ENCODE data around the gene RASAL1. TPM values are rescaled to one million over a fixed set of nuclear protein-coding genes. Genes with fewer than 3 reads are reported as not detected.

RASAL1 gene
- total RNA-seq, 2 experiments from 2014 or later, result 1.2 to 2.7 TPM

DNA sequence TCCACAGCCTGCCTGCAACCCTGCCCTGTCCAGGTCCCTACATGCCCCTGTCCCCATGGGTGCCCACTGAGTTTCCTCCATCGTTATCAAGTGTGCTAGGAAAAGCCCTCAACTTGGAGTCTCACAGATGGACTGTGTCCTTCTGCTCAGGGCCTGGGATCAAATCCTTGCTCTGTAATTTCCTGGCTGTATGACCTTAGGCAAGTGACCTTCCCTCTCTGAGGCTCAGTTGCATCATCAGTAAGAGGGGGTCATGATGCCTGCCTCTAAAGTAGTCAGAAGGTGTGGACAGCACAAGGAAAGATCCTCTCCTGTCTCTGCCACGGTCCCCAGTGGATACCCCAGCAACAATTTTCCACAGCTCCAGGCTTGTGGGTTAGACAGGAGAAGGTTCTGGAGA lies 22.2 kb downstream of the RASAL1 start:
- H3K27me3 ChIP-seq (ENCODE audit: control insufficient read depth in 1 of 2, insufficient read depth in 2 of 2, low read length in 2 of 2), result no peaks in the 10 kb centered on the region
- no peak for ATAC-seq (ENCODE audit: poor library complexity)
- H3K4me3 ChIP-seq (ENCODE audit: low read length), result no peak overlapping the region
- no peak overlapping the region for H3K27ac Mint-ChIP-seq
- H3K9me3 ChIP-seq (ENCODE audit: control insufficient read depth in 1 of 2, insufficient read depth in 1 of 2, low read length in 2 of 2), result no peaks in the 10 kb centered on the region
- H3K27ac ChIP-seq (ENCODE audit: low read depth in 1 of 2, low read length in 2 of 2), result no peak overlapping the region
- H3K4me3 Mint-ChIP-seq, result no peak overlapping the region
- H3K36me3 Mint-ChIP-seq (ENCODE audit: low read depth), result no peaks in the 10 kb centered on the region
- TF ChIP-seq, protein P1, sequence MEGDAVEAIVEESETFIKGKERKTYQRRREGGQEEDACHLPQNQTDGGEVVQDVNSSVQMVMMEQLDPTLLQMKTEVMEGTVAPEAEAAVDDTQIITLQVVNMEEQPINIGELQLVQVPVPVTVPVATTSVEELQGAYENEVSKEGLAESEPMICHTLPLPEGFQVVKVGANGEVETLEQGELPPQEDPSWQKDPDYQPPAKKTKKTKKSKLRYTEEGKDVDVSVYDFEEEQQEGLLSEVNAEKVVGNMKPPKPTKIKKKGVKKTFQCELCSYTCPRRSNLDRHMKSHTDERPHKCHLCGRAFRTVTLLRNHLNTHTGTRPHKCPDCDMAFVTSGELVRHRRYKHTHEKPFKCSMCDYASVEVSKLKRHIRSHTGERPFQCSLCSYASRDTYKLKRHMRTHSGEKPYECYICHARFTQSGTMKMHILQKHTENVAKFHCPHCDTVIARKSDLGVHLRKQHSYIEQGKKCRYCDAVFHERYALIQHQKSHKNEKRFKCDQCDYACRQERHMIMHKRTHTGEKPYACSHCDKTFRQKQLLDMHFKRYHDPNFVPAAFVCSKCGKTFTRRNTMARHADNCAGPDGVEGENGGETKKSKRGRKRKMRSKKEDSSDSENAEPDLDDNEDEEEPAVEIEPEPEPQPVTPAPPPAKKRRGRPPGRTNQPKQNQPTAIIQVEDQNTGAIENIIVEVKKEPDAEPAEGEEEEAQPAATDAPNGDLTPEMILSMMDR (IDR thresholded peaks at IDR 0.05), result no peak
- intact Hi-C loops (cut with DNase I, micrococcal nuclease), result no loop called here
- peaks cover 14% of the 10 kb centered on the region for H3K4me1 ChIP-seq (ENCODE audit: insufficient read depth, low read length)
- H3K9me3 Mint-ChIP-seq, result no peaks in the 10 kb centered on the region
- no peaks in the 10 kb centered on the region for H3K36me3 ChIP-seq (ENCODE audit: insufficient read depth, low read length)
- peaks cover 11% of the 10 kb centered on the region for H3K4me1 Mint-ChIP-seq (ENCODE audit: low read depth)
- no peak for DNase-seq
- ChIA-PET CTCF (no interaction called here), POLR2A (no interaction called here)
- H3K27me3 Mint-ChIP-seq, result no peaks in the 10 kb centered on the region

DNA sequence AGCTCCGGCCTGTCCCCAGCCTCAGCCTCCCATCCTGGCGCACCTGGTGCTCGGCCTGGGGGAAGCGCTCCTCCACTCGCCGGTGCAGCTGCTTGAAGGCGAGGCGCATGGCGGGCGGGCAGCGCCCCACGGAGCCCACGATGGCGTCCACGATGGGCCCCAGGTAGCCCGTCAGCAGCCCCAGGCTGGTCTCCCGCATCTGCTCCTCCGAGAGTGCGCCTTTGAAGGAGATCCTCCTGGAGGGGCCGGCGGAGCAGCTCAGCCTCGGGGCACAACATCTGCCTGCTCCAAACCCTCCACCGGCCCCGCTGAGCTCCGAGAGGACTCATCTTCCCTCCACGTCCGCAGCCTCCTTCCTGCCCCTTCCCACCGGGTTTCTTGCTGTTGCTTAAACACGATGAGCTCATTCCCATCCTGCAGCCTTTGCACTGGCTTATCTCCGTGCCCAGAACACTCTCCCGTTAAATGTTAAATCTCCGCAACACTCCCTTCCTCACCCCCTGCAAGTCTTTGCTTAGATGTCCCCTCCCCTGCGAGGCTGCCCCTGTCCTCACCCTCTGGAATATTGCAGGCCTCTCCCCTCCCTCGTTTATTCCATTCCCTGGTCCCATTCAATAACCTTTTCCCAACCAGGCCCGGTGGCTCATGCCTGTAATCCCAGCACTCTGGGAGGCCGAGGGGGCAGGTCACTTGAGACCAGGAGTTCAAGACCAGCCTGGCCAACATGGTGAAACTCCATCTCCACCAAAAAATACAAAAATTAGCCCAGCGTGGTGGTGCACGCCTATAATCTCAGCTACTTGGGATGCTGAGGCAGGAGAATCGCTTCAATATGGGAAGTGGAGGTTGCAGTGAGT lies 23.3 kb downstream of the RASAL1 start:
- Mint-ChIP-seq H3K36me3 (ENCODE audit: low read depth) (no peaks in the 10 kb centered on the region), H3K27ac (no peak overlapping the region), H3K27me3 (no peaks in the 10 kb centered on the region), H3K9me3 (no peaks in the 10 kb centered on the region), H3K4me3 (no peak overlapping the region), H3K4me1 (ENCODE audit: low read depth) (peaks cover 11% of the 10 kb centered on the region)
- H3K4me1 ChIP-seq (ENCODE audit: insufficient read depth, low read length), result peaks cover 14% of the 10 kb centered on the region
- ATAC-seq (ENCODE audit: poor library complexity) (no peak), DNase-seq (no peak)
- POLR2A ChIA-PET, result no interaction called here
- H3K27ac ChIP-seq (ENCODE audit: low read depth in 1 of 2, low read length in 2 of 2), result no peak overlapping the region
- no peaks in the 10 kb centered on the region for H3K36me3 ChIP-seq (ENCODE audit: insufficient read depth, low read length)
- intact Hi-C loops (cut with DNase I, micrococcal nuclease), result no loop called here
- no peaks in the 10 kb centered on the region for H3K9me3 ChIP-seq (ENCODE audit: control insufficient read depth in 1 of 2, insufficient read depth in 1 of 2, low read length in 2 of 2)
- H3K4me3 ChIP-seq (ENCODE audit: low read length), result no peak overlapping the region
- H3K27me3 ChIP-seq (ENCODE audit: control insufficient read depth in 1 of 2, insufficient read depth in 2 of 2, low read length in 2 of 2), result no peaks in the 10 kb centered on the region
- CTCF ChIA-PET, result no interaction called here
- TF ChIP-seq, protein P1 (IDR thresholded peaks at IDR 0.05), result no peak

DNA sequence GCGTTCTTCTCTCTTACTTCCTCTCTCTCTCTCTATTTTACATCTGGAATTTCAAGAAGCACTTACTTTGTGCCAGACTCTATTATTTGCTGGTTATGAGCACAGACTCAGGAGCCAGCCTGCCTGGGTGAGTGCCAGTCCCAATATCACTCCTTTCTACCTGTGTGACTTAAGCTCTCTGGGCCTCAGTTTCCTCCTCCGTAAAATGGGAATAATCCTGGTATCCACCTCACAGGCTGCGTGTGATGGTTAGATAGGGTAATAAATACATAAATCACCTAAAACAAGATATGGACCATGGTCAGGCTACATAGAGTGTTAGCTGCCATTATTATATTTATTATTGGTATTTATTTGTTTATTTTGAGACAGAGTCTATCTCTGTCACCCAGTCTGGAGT lies 24.3 kb downstream of the RASAL1 start:
- H3K9me3 ChIP-seq (ENCODE audit: control insufficient read depth in 1 of 2, insufficient read depth in 1 of 2, low read length in 2 of 2), result no peaks in the 10 kb centered on the region
- H3K36me3 Mint-ChIP-seq (ENCODE audit: low read depth), result no peaks in the 10 kb centered on the region
- peaks cover 14% of the 10 kb centered on the region for H3K4me1 ChIP-seq (ENCODE audit: insufficient read depth, low read length)
- POLR2A ChIA-PET, result no interaction called here
- H3K27ac ChIP-seq (ENCODE audit: low read depth in 1 of 2, low read length in 2 of 2), result no peak overlapping the region
- DNase-seq (no peak), ATAC-seq (ENCODE audit: poor library complexity) (no peak)
- H3K27ac Mint-ChIP-seq, result no peak overlapping the region
- no peaks in the 10 kb centered on the region for H3K36me3 ChIP-seq (ENCODE audit: insufficient read depth, low read length)
- no peaks in the 10 kb centered on the region for H3K9me3 Mint-ChIP-seq
- CTCF ChIA-PET, result no interaction called here
- no peak overlapping the region for H3K4me3 Mint-ChIP-seq
- intact Hi-C loops (cut with DNase I, micrococcal nuclease), result loop anchor here in 1 of 2 experiments (2.0 kb wide), 1 partner anchor 48 kb away; no protein-coding TSS in a partner anchor
- H3K27me3 Mint-ChIP-seq, result no peaks in the 10 kb centered on the region
- TF ChIP-seq, protein P1 (IDR thresholded peaks at IDR 0.05), result no peak
- H3K4me3 ChIP-seq (ENCODE audit: low read length), result no peak overlapping the region
- H3K4me1 Mint-ChIP-seq (ENCODE audit: low read depth), result peaks cover 11% of the 10 kb centered on the region
- H3K27me3 ChIP-seq (ENCODE audit: control insufficient read depth in 1 of 2, insufficient read depth in 2 of 2, low read length in 2 of 2), result no peaks in the 10 kb centered on the region

Measured in CD4-positive, alpha-beta T cell (primary cell).